HCT116 (cell line): ENCODE results near the gene ERC2. TPM values are rescaled to one million over a fixed set of nuclear protein-coding genes. Genes with fewer than 3 reads are reported as not detected.

Experiments used
- ATAC-seq: fragments of 200-7000 bp; cut with Tn5 transposase; 2 replicates; pipeline ENCODE4 v1.9.1; 2020; ENCODE audit warnings: mild to moderate bottlenecking, moderate library complexity
- BruUV-seq: library from RNA; stranded (reverse); fragments of 400-500 nt; replicated peaks from 2 replicates; lab custom pipeline; 2021; lab: Mats Ljungman, UMichigan
- CTCF ChIA-PET: fragments of 300-600 bp; sonication (Branson Sonifier 250); formaldehyde crosslinking; loops from one replicate; lab custom pipeline; 2021; ENCODE audit warnings: antibody characterized with exemption; lab: Charles Lee
- POLR2A ChIA-PET: fragments of 300-600, 350-600 bp; sonication (Branson Sonifier 250); formaldehyde crosslinking; loops from one replicate; lab custom pipeline; 2021; ENCODE audit warnings: antibody characterized with exemption; lab: Charles Lee
- RAD21 ChIA-PET, 2 experiments: fragments of 300-600 bp; sonication (Branson Sonifier 250); formaldehyde crosslinking; loops; one replicate each; lab custom pipeline; 2023; ENCODE audit warnings: low total read pairs in 2 of 2; ENCODE audit not compliant: uncharacterized antibody in 2 of 2, unreplicated experiment in 2 of 2, low non-redundant PET in 1 of 2; lab: Charles Lee
- DNase-seq: peaks from one replicate; pipeline ENCODE4 v3.0.0-alpha.2; 2010; ENCODE audit warnings: low read depth, low spot score
- H2AFZ ChIP-seq: fragments of 200-600 bp; shearing (Covaris generic), sonication (generic); 2 replicates; pipeline ENCODE4 v1.6.1; 2017; ENCODE audit warnings: low read depth, mixed run types, mixed read lengths, antibody characterized with exemption, low read length; ENCODE audit not compliant: poor library complexity, severe bottlenecking
- H3K27ac ChIP-seq: 2 replicates; pipeline ENCODE4 v1.5.1; 2012; ENCODE audit warnings: low read depth, low read length
- H3K27me3 ChIP-seq: fragments of 200-600 bp; sonication (generic); 2 replicates; pipeline ENCODE4 v1.6.1; 2016; ENCODE audit warnings: mixed run types, low read length, mixed read lengths; ENCODE audit not compliant: insufficient read depth
- H3K36me3 ChIP-seq, 2 experiments: fragments of 200-500 bp in 1 of 2; fragments of 200-600 bp in 1 of 2; sonication (Bioruptor generic) in 1 of 2; sonication (generic) in 1 of 2; 2 replicates each; pipeline versions ENCODE4 v1.5.1 to v1.6.1; 2014 to 2016; ENCODE audit warnings: low read length in 2 of 2, inconsistent platforms in 1 of 2, mixed read lengths in 1 of 2, mixed run types in 1 of 2; ENCODE audit not compliant: insufficient read depth in 2 of 2, control insufficient read depth in 1 of 2
- H3K4me1 ChIP-seq, 2 experiments: fragments of 200-600 bp in 1 of 2; sonication (generic) in 1 of 2; 2 replicates each; pipeline versions ENCODE4 v1.5.1 to v1.6.1; 2012 to 2017; ENCODE audit warnings: low read length in 2 of 2, inconsistent platforms in 1 of 2, mild to moderate bottlenecking in 1 of 2, mixed read lengths in 1 of 2, mixed run types in 1 of 2, moderate library complexity in 1 of 2; ENCODE audit not compliant: insufficient read depth in 2 of 2, control insufficient read depth in 1 of 2
- H3K4me2 ChIP-seq: fragments of 200-600 bp; sonication (generic); 2 replicates; pipeline ENCODE4 v1.6.1; 2017; ENCODE audit warnings: mixed run types, low read length, mixed read lengths
- H3K4me3 ChIP-seq, 2 experiments: fragments of 200-600 bp in 1 of 2; sonication (generic) in 1 of 2; replicated peaks in 1 of 2; 2 replicates each; pipeline ENCODE4 v1.5.1; 2011 to 2016; ENCODE audit warnings: low read length in 2 of 2, control low read depth in 1 of 2, low read depth in 1 of 2, mild to moderate bottlenecking in 1 of 2, mixed read lengths in 1 of 2, mixed run types in 1 of 2
- H3K79me2 ChIP-seq: fragments of 200-600 bp; sonication (generic); 2 replicates; pipeline ENCODE4 v1.6.1; 2017; ENCODE audit warnings: mild to moderate bottlenecking, mixed run types, low read length, moderate library complexity, mixed read lengths; ENCODE audit not compliant: insufficient read depth
- H3K9ac ChIP-seq: fragments of 200-600 bp; sonication (generic); 2 replicates; pipeline ENCODE4 v1.6.1; 2016; ENCODE audit warnings: low read length, mixed read lengths
- H3K9me2 ChIP-seq: fragments of 200-600 bp; sonication (generic), shearing (Covaris generic); 2 replicates; pipeline ENCODE4 v1.6.1; 2017; ENCODE audit warnings: mixed run types, mild to moderate bottlenecking, moderate library complexity; ENCODE audit not compliant: insufficient read depth
- H3K9me3 ChIP-seq, 2 experiments: fragments of 200-500 bp in 1 of 2; fragments of 200-600 bp in 1 of 2; sonication (Bioruptor generic) in 1 of 2; sonication (generic) in 1 of 2; 2 replicates each; pipeline ENCODE4 v1.6.1; 2014 to 2017; ENCODE audit warnings: low read length in 2 of 2, mixed read lengths in 2 of 2, inconsistent platforms in 1 of 2, low read depth in 1 of 2, mild to moderate bottlenecking in 1 of 2, mixed run types in 1 of 2, moderate library complexity in 1 of 2; ENCODE audit not compliant: control insufficient read depth in 1 of 2, insufficient read depth in 1 of 2
- H4K20me1 ChIP-seq: fragments of 200-600 bp; sonication (generic), shearing (Covaris generic); 2 replicates; pipeline ENCODE4 v1.6.1; 2017; ENCODE audit warnings: mixed run types, mild to moderate bottlenecking, moderate library complexity; ENCODE audit not compliant: insufficient read depth
- CBX3 ChIP-seq: IDR thresholded peaks from 2 replicates; pipeline ENCODE4 v1.6.1; 2012; ENCODE audit warnings: low read depth
- CEBPB ChIP-seq: IDR thresholded peaks from 2 replicates; pipeline ENCODE4 v1.6.1; 2012; ENCODE audit warnings: low read depth
- EGR1 ChIP-seq: IDR thresholded peaks from 2 replicates; pipeline ENCODE4 v1.6.1; 2012; ENCODE audit warnings: low read depth
- EZH2 ChIP-seq: fragments of 200-600 bp; sonication (generic); IDR thresholded peaks from 2 replicates; pipeline ENCODE4 v1.6.1; 2017; ENCODE audit warnings: antibody characterized with exemption, mixed run types
- EZH2phosphoT487 ChIP-seq: fragments of 200-600 bp; IDR thresholded peaks from 2 replicates; pipeline ENCODE4 v1.6.1; 2018; ENCODE audit warnings: antibody characterized with exemption, borderline replicate concordance
- JUND ChIP-seq: IDR thresholded peaks from 2 replicates; pipeline ENCODE4 v1.6.1; 2012
- POLR2A ChIP-seq: IDR thresholded peaks from 2 replicates; pipeline ENCODE4 v1.7.0; 2011; ENCODE audit warnings: borderline replicate concordance; ENCODE audit not compliant: insufficient read depth, insufficient read length; ENCODE audit errors: extremely low read depth
- POLR2AphosphoS5 ChIP-seq: IDR thresholded peaks from 2 replicates; pipeline ENCODE4 v1.6.1; 2011; ENCODE audit warnings: mild to moderate bottlenecking, low read depth, low read length, moderate library complexity
- RAD21 ChIP-seq: IDR thresholded peaks from 2 replicates; pipeline ENCODE4 v1.6.1; 2012; ENCODE audit warnings: low read depth, mild to moderate bottlenecking
- SIN3A ChIP-seq: IDR thresholded peaks from 2 replicates; pipeline ENCODE4 v1.6.1; 2012; ENCODE audit warnings: low read depth
- SRF ChIP-seq: IDR thresholded peaks from 2 replicates; pipeline ENCODE4 v1.6.1; 2012; ENCODE audit warnings: low read depth
- TCF7L2 ChIP-seq: IDR thresholded peaks from 2 replicates; pipeline ENCODE4 v1.7.0; 2011; ENCODE audit warnings: borderline replicate concordance, inconsistent platforms; ENCODE audit not compliant: insufficient read depth, insufficient read length; ENCODE audit errors: extremely low read depth
- ZFX ChIP-seq: fragments of 450-650 bp; IDR thresholded peaks from 2 replicates; pipeline ENCODE4 v1.6.1; 2017
- ZNF274 ChIP-seq: fragments of 200-500 bp; sonication (Bioruptor generic); IDR thresholded peaks from 2 replicates; pipeline ENCODE4 v1.6.1; 2014; ENCODE audit warnings: mild to moderate bottlenecking, low read depth, low read length, inconsistent platforms
- intact Hi-C: fragments of 100-400 bp; cut with micrococcal nuclease; formaldehyde crosslinking; loops from 2 replicates; pipeline ENCODE4 v1.10.0; 2022
- total RNA-seq: library from RNA; stranded (reverse); gene quantifications from one replicate; pipeline ENCODE4 v1.2.1, GENCODE V29; 2021; ENCODE audit not compliant: unreplicated experiment
- TF ChIP-seq, protein P1 (sequence below): IDR thresholded peaks from 2 replicates; pipeline ENCODE4 v1.6.1; 2011; ENCODE audit warnings: mild to moderate bottlenecking, low read length, moderate library complexity; ENCODE audit not compliant: insufficient replicate concordance; ENCODE audit errors: extremely low read depth
- TF ChIP-seq, protein P2 (sequence below): IDR thresholded peaks from 2 replicates; pipeline ENCODE4 v1.6.1; 2012
- TF ChIP-seq, protein P3 (sequence below), 3 experiments: fragments of 200-600 bp in 1 of 3; sonication (generic) in 1 of 3; IDR thresholded peaks in 2 of 3; conservative IDR thresholded peaks in 1 of 3; 2 replicates each; pipeline ENCODE4 v1.5.1; 2012 to 2017; ENCODE audit warnings: low read depth in 2 of 3, low read length in 2 of 3, antibody characterized with exemption in 1 of 3, borderline replicate concordance in 1 of 3, control low read depth in 1 of 3, mild to moderate bottlenecking in 1 of 3, mixed read lengths in 1 of 3, mixed run types in 1 of 3, moderate library complexity in 1 of 3; ENCODE audit not compliant: insufficient read depth in 1 of 3

ERC2 gene
- total RNA-seq, 1 experiment from 2014 or later: not detected

DNA sequence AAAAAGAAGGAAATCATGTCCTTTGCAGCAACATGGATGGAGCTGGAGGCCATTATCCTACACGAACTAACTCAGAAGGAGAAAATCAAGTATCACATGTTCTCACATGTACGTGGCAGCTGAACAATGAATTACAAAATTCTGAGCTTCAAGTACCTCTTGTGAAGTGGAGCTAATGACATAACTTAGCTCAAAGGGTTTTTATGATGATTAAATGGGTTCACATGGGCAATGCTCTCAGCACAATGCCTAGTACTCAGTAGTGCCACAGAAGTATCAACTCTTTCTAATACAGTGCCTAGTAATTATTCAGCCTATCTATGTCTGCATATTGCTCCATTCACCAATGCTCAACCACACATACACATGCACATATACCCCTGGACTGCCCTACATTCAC is 573.7 kb downstream of the ERC2 start (continued):
- no peak for TF ChIP-seq SIN3A

DNA sequence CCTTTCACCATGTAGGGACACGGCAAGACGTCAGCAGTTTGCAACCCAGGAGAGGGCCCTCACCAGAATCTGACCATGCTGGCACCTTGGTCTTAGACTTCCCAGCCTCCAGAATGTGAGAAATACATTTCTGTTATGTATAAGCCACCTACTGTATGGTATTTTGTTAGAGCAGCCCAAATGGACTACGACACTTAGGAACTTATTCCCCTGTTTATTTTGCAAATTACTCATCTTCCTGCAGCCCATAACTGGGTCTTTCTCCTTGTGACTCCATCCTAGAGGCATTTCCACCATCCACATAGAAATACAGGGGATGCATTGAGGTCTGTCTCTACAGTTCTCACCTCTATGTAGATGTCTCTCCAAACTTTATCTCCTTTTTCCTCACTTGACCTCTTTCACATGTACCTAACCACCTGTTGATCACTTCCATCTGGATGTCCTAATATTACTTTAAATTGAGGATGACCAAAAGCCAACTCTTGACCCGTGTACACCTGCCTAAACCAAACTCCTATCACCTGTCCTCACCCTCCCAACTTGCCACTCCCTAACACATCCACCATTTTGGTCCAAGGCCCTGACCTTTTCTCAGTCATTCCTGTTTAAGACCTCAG is 575.1 kb downstream of the ERC2 start:
- ChIA-PET RAD21 (no interaction called here), POLR2A (no interaction called here), CTCF (no interaction called here)
- no peaks in the 10 kb centered on the region for H3K4me1 ChIP-seq
- H4K20me1 ChIP-seq: no peaks in the 10 kb centered on the region
- H3K4me2 ChIP-seq: no peak overlapping the region
- H2AFZ ChIP-seq: no peak overlapping the region
- H3K9ac ChIP-seq: no peak overlapping the region
- peaks cover 0 to 10% of the 10 kb centered on the region in 2 experiments; a peak in 1 of 4 replicates for H3K9me3 ChIP-seq
- H3K27ac ChIP-seq: no peak overlapping the region
- no TSS peak for BruUV-seq
- no peak overlapping the region for H3K4me3 ChIP-seq
- H3K79me2 ChIP-seq: no peaks in the 10 kb centered on the region
- no peaks in the 10 kb centered on the region for H3K9me2 ChIP-seq
- TF ChIP-seq, protein P1, sequence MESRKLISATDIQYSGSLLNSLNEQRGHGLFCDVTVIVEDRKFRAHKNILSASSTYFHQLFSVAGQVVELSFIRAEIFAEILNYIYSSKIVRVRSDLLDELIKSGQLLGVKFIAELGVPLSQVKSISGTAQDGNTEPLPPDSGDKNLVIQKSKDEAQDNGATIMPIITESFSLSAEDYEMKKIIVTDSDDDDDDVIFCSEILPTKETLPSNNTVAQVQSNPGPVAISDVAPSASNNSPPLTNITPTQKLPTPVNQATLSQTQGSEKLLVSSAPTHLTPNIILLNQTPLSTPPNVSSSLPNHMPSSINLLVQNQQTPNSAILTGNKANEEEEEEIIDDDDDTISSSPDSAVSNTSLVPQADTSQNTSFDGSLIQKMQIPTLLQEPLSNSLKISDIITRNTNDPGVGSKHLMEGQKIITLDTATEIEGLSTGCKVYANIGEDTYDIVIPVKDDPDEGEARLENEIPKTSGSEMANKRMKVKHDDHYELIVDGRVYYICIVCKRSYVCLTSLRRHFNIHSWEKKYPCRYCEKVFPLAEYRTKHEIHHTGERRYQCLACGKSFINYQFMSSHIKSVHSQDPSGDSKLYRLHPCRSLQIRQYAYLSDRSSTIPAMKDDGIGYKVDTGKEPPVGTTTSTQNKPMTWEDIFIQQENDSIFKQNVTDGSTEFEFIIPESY: no peak
- TF ChIP-seq ZNF274 (no peak), SRF (no peak), TCF7L2 (no peak), EGR1 (no peak), EZH2 (no peak), EZH2phosphoT487 (no peak), CBX3 (no peak), JUND (no peak), RAD21 (no peak), CEBPB (no peak), SIN3A (no peak), POLR2AphosphoS5 (no peak), ZFX (no peak), POLR2A (no peak)
- TF ChIP-seq, protein P2, sequence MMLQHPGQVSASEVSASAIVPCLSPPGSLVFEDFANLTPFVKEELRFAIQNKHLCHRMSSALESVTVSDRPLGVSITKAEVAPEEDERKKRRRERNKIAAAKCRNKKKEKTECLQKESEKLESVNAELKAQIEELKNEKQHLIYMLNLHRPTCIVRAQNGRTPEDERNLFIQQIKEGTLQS: no peak
- TF ChIP-seq, protein P3, sequence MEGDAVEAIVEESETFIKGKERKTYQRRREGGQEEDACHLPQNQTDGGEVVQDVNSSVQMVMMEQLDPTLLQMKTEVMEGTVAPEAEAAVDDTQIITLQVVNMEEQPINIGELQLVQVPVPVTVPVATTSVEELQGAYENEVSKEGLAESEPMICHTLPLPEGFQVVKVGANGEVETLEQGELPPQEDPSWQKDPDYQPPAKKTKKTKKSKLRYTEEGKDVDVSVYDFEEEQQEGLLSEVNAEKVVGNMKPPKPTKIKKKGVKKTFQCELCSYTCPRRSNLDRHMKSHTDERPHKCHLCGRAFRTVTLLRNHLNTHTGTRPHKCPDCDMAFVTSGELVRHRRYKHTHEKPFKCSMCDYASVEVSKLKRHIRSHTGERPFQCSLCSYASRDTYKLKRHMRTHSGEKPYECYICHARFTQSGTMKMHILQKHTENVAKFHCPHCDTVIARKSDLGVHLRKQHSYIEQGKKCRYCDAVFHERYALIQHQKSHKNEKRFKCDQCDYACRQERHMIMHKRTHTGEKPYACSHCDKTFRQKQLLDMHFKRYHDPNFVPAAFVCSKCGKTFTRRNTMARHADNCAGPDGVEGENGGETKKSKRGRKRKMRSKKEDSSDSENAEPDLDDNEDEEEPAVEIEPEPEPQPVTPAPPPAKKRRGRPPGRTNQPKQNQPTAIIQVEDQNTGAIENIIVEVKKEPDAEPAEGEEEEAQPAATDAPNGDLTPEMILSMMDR (IDR thresholded peaks at IDR 0.05 in 2 of 3, conservative IDR thresholded peaks at IDR 0.05 in 1 of 3; ENCODE audit: borderline replicate concordance in 1 of 3, insufficient read depth in 1 of 3, low read depth in 2 of 3, low read length in 2 of 3): no peak
- H3K27me3 ChIP-seq: no peaks in the 10 kb centered on the region
- ATAC-seq (no peak), DNase-seq (no peak)
- no peaks in the 10 kb centered on the region; a peak in 1 of 4 replicates for H3K36me3 ChIP-seq
- intact Hi-C loops: no loop called here
